HepG2 (cell line): ENCODE results near the gene ELL. TPM values are rescaled to one million over a fixed set of nuclear protein-coding genes. Genes with fewer than 3 reads are reported as not detected.

Experiments used
- ATAC-seq: fragments of 200-7000 bp; cut with Tn5 transposase; 3 replicates; pipeline ENCODE4 v1.9.1; 2020; ENCODE audit warnings: mild to moderate bottlenecking, moderate library complexity
- BruUV-seq: library from RNA; stranded (reverse); fragments of 400-500 nt; replicated peaks from 2 replicates; lab custom pipeline; 2021; lab: Mats Ljungman, UMichigan
- CTCF ChIA-PET: fragments of 300-600 bp; formaldehyde crosslinking; extraction: SDS; loops from one replicate; lab custom pipeline; 2021; ENCODE audit warnings: low total read pairs, inconsistent platforms, low intra/inter-chr PET ratio; lab: Yijun Ruan, JAX
- POLR2A ChIA-PET: fragments of 350-600 bp; sonication (Branson Sonifier 250); formaldehyde crosslinking; loops from one replicate; lab custom pipeline; 2020; ENCODE audit warnings: antibody characterized with exemption, inconsistent platforms; lab: Yijun Ruan, JAX
- DNase-seq: peaks from one replicate; pipeline ENCODE4 v3.0.0-alpha.2; 2015; ENCODE audit warnings: low spot score
- FAIRE-seq: peaks from 3 replicates; lab custom pipeline; 2011; peaks lifted over from hg19 to GRCh38; lab: Jason Lieb, UNC
- H2AFZ ChIP-seq: one replicate; pipeline ENCODE4 v1.6.1; 2011; ENCODE audit warnings: low read length, inconsistent platforms
- H3K27ac ChIP-seq: fragments of 300-600 bp; 3 replicates; pipeline ENCODE4 v1.8.0; 2011; ENCODE audit warnings: mixed run types, mild to moderate bottlenecking, mixed read lengths, low read length, inconsistent platforms; ENCODE audit not compliant: insufficient read depth; ENCODE audit errors: extremely low read length
- H3K27me3 ChIP-seq, 2 experiments: fragments of 200-600 bp in 1 of 2; 2 replicates in 1 of 2; 3 replicates in 1 of 2; pipeline versions ENCODE4 v1.6.0 to v1.8.0; 2011; ENCODE audit warnings: low read length in 2 of 2, mild to moderate bottlenecking in 2 of 2, moderate library complexity in 2 of 2, inconsistent platforms in 1 of 2; ENCODE audit not compliant: insufficient read depth in 2 of 2, control insufficient read depth in 1 of 2
- H3K36me3 ChIP-seq, 2 experiments: fragments of 200-600 bp in 1 of 2; replicated peaks in 1 of 2; 2 replicates in 1 of 2; 3 replicates in 1 of 2; pipeline versions ENCODE4 v1.5.1 to v1.8.0; 2011; ENCODE audit warnings: low read length in 2 of 2, inconsistent platforms in 1 of 2; ENCODE audit not compliant: insufficient read depth in 2 of 2, control insufficient read depth in 1 of 2
- H3K4me1 ChIP-seq: 2 replicates; pipeline ENCODE4 v1.5.1; 2012; ENCODE audit warnings: low read length, inconsistent platforms; ENCODE audit not compliant: insufficient read depth
- H3K4me2 ChIP-seq: 2 replicates; pipeline ENCODE4 v1.6.0; 2011; ENCODE audit warnings: low read depth, low read length, inconsistent platforms
- H3K4me3 ChIP-seq, 3 experiments: fragments of 200-600 bp in 1 of 3; sonication (generic), shearing (Covaris generic) in 1 of 3; replicated peaks in 1 of 3; 2 replicates each; pipeline ENCODE4 v1.5.1; 2011 to 2016; ENCODE audit warnings: low read length in 3 of 3, inconsistent platforms in 2 of 3, low read depth in 2 of 3, mild to moderate bottlenecking in 2 of 3, control low read depth in 1 of 3, mixed read lengths in 1 of 3; ENCODE audit not compliant: insufficient read depth in 1 of 3
- H3K79me2 ChIP-seq: one replicate; pipeline ENCODE4 v1.6.1; 2011; ENCODE audit warnings: low read length, inconsistent platforms; ENCODE audit not compliant: insufficient read depth
- H3K9ac ChIP-seq: 2 replicates; pipeline ENCODE4 v1.6.0; 2011; ENCODE audit warnings: mild to moderate bottlenecking, low read depth, low read length, inconsistent platforms; ENCODE audit not compliant: insufficient read depth
- H3K9me3 ChIP-seq: 2 replicates; pipeline ENCODE4 v1.5.1; 2012; ENCODE audit warnings: mild to moderate bottlenecking, low read length
- H4K20me1 ChIP-seq: 2 replicates; pipeline ENCODE4 v1.6.0; 2011; ENCODE audit warnings: inconsistent platforms, mild to moderate bottlenecking, low read length, moderate library complexity; ENCODE audit not compliant: insufficient read depth
- AGO2 ChIP-seq: fragments of 200-400 bp; formaldehyde crosslinking; optimal IDR thresholded peaks from 2 replicates; pipeline ENCODE3; 2017; ENCODE audit warnings: mild to moderate bottlenecking, low read depth, low read length, moderate library complexity
- RBFOX2 ChIP-seq: fragments of 200-400 bp; formaldehyde crosslinking; IDR thresholded peaks from 2 replicates; pipeline ENCODE4 v1.6.1; 2017; ENCODE audit warnings: low read depth, mild to moderate bottlenecking, low read length
- RFX3 ChIP-seq: IDR thresholded peaks from 2 replicates; pipeline ENCODE4 v1.6.1; 2016; ENCODE audit warnings: missing biosample characterization, missing genetic modification reagents
- TBX2 ChIP-seq: sonication (generic); formaldehyde crosslinking; IDR thresholded peaks from 2 replicates; pipeline ENCODE4 v1.5.0; 2020; ENCODE audit warnings: missing genetic modification reagents, mild to moderate bottlenecking, borderline replicate concordance
- WGBS: methylation state at CpG from one replicate; pipeline ENCODE4 v1.1.6; 2017; ENCODE audit warnings: low lambda C conversion rate; 5-methylcytosine and 5-hydroxymethylcytosine counted together
- in situ Hi-C: cut with HindIII; loops from 2 replicates; pipeline ENCODE4 v1.10.0; 2017; ENCODE audit warnings: low pct_unique_long_range_greater_than_20kb; ENCODE audit not compliant: extremely low pct_ligation_motif_present
- intact Hi-C: fragments of 100-400 bp; cut with micrococcal nuclease; formaldehyde crosslinking; loops from one replicate; pipeline ENCODE4 v1.10.0; 2022; ENCODE audit not compliant: unreplicated experiment
- polyA plus RNA-seq, 8 experiments: library from polyadenylated mRNA; depleted of rRNA in 3 of 8; stranded (reverse) in 7 of 8; unstranded in 1 of 8; fragments of >200 nt; fragmentation: Illumina TruSeq in 4 of 8; extraction: Trizol in 4 of 8; gene quantifications; 2 replicates each; pipeline versions ENCODE4 v1.2.1 to v1.2.3, GENCODE V29; 2011 to 2016; ENCODE audit warnings: low read depth in 4 of 8, missing spikeins in 1 of 8, mixed read lengths in 1 of 8; ENCODE audit not compliant: insufficient read depth in 1 of 8
- total RNA-seq, 5 experiments: library from RNA; depleted of rRNA; stranded (reverse); fragments of >200 nt; fragmentation: Illumina TruSeq; extraction: Trizol; gene quantifications; 2 replicates each; pipeline ENCODE4 v1.2.3, GENCODE V29; 2016; ENCODE audit warnings: low read depth in 1 of 5

The ELL gene
- total and polyA plus RNA-seq, 2 of the 13 experiments (the other 11 are each of a cell fraction or from before 2014, with no cell fraction given), result 3.7 to 5.4 TPM

DNA sequence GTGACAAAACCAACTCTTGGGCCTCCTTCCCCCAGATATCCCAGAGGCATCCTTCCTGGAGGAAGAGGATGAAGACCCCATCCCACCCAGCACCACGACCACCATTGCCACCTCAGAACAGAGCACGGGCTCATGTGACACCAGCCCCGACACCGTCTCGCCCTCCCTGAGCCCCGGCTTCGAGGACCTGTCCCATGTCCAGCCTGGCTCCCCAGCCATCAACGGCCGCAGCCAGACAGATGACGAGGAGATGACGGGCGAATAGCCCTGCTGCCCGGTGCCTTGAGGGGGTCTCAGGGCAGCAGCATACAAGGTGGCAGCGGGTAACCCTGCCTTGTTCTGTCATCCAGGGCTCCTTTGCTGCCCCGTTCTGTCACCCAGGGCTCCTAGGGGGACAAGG, 46.5 kb upstream of the ELL start:
- Histone ChIP-seq H2AFZ (no peak overlapping the region), H3K27ac (no peak overlapping the region), H3K27me3 (no peaks in the 10 kb centered on the region; a peak in 1 of 5 replicates), H3K4me3 (no peak overlapping the region), H3K4me1 (peaks cover 15% of the 10 kb centered on the region), H3K9ac (no peak overlapping the region), H3K4me2 (no peak overlapping the region), H3K9me3 (no peaks in the 10 kb centered on the region), H3K36me3 (peaks cover 21 to 53% of the 10 kb centered on the region in 2 experiments; a peak in 4 of 5 replicates), H3K79me2 (peaks cover 17% of the 10 kb centered on the region), H4K20me1 (peaks cover 8% of the 10 kb centered on the region)
- no TSS peak for BruUV-seq
- in situ Hi-C loops, result no loop called here
- DNase-seq (no peak), ATAC-seq (no peak), FAIRE-seq (no peak)
- POLR2A ChIA-PET, result no interaction called here
- intact Hi-C loops, result no loop called here
- TF ChIP-seq RBFOX2, result peak; percentile 36; the same call in 1 of the 2 replicates
- peak; percentile 43 for TF ChIP-seq AGO2
- TF ChIP-seq RFX3 (CRISPR knock-in tag), result no peak
- CTCF ChIA-PET, result no interaction called here
- 100% methylated on average over 1 of the region's 15 CpGs for WGBS

DNA sequence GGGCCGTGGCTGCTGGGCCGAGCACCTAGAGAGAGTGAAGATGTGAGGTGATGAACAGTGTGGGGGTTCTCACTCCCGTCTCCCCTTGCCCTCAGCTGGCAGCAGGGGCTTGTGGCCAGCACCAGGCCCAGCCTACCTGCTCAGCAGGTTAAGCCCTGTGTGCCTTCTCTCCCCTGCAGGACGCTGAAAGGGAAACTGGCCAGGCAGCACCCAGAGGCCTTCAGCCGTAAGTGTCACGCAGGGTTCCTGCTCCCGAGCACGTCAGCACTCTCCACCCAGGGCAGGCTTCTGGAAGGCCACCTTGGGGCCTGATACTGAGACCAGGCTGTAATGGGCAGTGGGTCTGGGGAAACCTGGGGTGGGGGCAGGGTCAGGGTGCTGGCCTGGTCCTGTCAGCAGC, 45.1 kb upstream of the ELL start:
- H3K9me3 ChIP-seq, result no peaks in the 10 kb centered on the region
- no TSS peak for BruUV-seq
- no peak overlapping the region for H3K4me3 ChIP-seq
- no peak overlapping the region for H3K27ac ChIP-seq
- intact Hi-C loops (no loop called here), in situ Hi-C loops (no loop called here)
- H2AFZ ChIP-seq, result no peak overlapping the region
- ChIA-PET CTCF (no interaction called here), POLR2A (no interaction called here)
- no peak overlapping the region for H3K4me2 ChIP-seq
- peaks cover 21 to 64% of the 10 kb centered on the region in 2 experiments; a peak in 4 of 5 replicates for H3K36me3 ChIP-seq
- no peak for FAIRE-seq
- no peak for DNase-seq
- H3K27me3 ChIP-seq, result no peaks in the 10 kb centered on the region; a peak in 1 of 5 replicates
- H3K9ac ChIP-seq, result no peak overlapping the region
- no peak for ATAC-seq
- H4K20me1 ChIP-seq, result no peaks in the 10 kb centered on the region
- H3K79me2 ChIP-seq, result peaks cover 3% of the 10 kb centered on the region
- no CpG with 5 or more reads among the region's 8 CpGs for WGBS
- peak; percentile 24 for TF ChIP-seq AGO2
- TF ChIP-seq TBX2 (CRISPR knock-in tag), result no peak
- H3K4me1 ChIP-seq, result peaks cover 5% of the 10 kb centered on the region
